ENCODE results near the gene HNRNPA3.
"Not testable (repeated sequence)": the region's sequence is repeated elsewhere in the genome, so short reads cannot be mapped to it uniquely, and the experiment has no call there.

HNRNPA3 gene

GRCh38 chr2:177188482-177189469, 23.8 kb upstream of the HNRNPA3 start:
- no peak for DNase-seq

GRCh38 chr2:177190941-177191340, 21.7 kb upstream of the HNRNPA3 start:
- no peak for DNase-seq

- no peak for DNase-seq
Measured at GRCh38 chr2:177192788-177193187, 19.8 kb upstream of the HNRNPA3 start.

- DNase-seq: no peak
Measured at GRCh38 chr2:177193240-177193639, 19.4 kb upstream of the HNRNPA3 start.

GRCh38 chr2:177195194-177195593, 17.4 kb upstream of the HNRNPA3 start:
- no peak for DNase-seq

- not testable (repeated sequence) for DNase-seq
Measured at GRCh38 chr2:177200419-177200818, 12.2 kb upstream of the HNRNPA3 start.

- no peak for DNase-seq
Measured at GRCh38 chr2:177201919-177202346, 10.7 kb upstream of the HNRNPA3 start.

- no peak for DNase-seq
Measured at GRCh38 chr2:177204417-177204816, 8.2 kb upstream of the HNRNPA3 start.

GRCh38 chr2:177207101-177207500, 5.5 kb upstream of the HNRNPA3 start:
- no peak for DNase-seq

- no peak for DNase-seq
Measured at GRCh38 chr2:177211169-177211568, 1.4 kb upstream of the HNRNPA3 start.

- DNase-seq: no peak
Measured at GRCh38 chr2:177211576-177212105, 953 bp upstream of the HNRNPA3 start.

- DNase-seq: peak; percentile 89
Measured at GRCh38 chr2:177212891-177213856, 580 bp downstream of the HNRNPA3 start.

- no peak for DNase-seq
Measured at GRCh38 chr2:177217247-177217843, 4.8 kb downstream of the HNRNPA3 start.

- not testable (repeated sequence) for DNase-seq
Measured at GRCh38 chr2:177219787-177220186, 7.2 kb downstream of the HNRNPA3 start.

- no peak for DNase-seq
Measured at GRCh38 chr2:177221534-177221933, 8.9 kb downstream of the HNRNPA3 start.

GRCh38 chr2:177221970-177222369, 9.4 kb downstream of the HNRNPA3 start:
- DNase-seq: no peak

GRCh38 chr2:177223436-177223835, 10.8 kb downstream of the HNRNPA3 start:
- DNase-seq: not testable (repeated sequence)

GRCh38 chr2:177225965-177226360, 13.4 kb downstream of the HNRNPA3 start:
- no peak for DNase-seq

- no peak for DNase-seq
Measured at GRCh38 chr2:177229442-177230242, 17.0 kb downstream of the HNRNPA3 start.

GRCh38 chr2:177231270-177231669, 18.7 kb downstream of the HNRNPA3 start:
- no peak for DNase-seq

GRCh38 chr2:177232098-177232704, 19.6 kb downstream of the HNRNPA3 start:
- DNase-seq: no peak

Measured in NCI-H2029 (cell line).